ENCODE measurements around the gene RBM39. TPM values are rescaled to one million over a fixed set of nuclear protein-coding genes. Genes with fewer than 3 reads are reported as not detected.

Gene RBM39
- total and polyA plus RNA-seq, 9 of the 15 experiments (the other 6 are each of a cell fraction or from before 2014, with no cell fraction given) = 143 to 319 (median 228) TPM

DNA sequence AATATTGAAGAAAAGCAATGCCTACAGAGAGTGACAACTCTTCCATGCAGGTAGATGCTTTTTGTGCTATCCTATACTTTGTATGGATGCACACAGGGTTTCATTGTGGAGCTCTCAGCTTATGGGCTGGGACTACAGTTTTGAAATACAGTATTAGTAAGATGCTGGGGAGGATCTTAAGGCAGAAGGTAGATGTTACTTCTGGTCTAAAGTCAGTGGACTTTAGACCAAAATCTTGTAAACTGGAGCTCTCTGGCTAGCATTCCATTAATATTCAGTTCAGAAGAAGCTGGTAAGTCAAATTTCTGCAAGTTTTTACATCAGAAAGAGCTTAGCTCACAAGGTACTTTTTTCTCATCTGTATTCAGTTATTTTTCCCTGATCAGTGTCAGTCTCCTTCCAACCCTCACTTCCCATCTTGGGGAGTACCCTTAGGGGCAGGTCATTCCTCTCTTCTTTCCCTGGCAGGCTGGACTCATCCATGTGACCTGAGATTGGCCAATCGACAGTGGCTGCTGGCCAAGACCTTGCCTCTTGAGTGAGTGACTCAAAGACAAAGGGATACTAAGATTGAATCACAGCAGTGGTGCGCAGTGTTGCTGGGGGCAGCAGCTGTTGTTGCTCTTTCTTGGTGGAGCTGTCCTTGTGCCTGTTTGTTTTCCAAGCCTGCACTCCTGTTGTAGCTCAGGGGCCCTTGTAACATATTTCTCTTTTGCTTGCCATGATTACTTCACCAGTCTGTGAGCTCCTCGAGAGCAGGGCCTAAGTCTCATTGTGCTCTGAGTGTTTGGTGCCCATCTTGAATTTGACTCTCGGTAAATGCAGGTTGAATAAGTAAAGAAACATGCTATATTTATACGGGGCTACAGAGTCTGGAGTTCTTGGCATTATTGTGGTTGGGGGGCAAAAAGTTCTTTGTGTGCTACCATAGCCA is 26.9 kb upstream of the RBM39 start:
- peak; percentile 56 for FAIRE-seq
- intact Hi-C loops (cut with micrococcal nuclease) = no loop called here
- H3K36me3 ChIP-seq (ENCODE audit: control insufficient read depth, insufficient read depth, low read length) = no peaks in the 10 kb centered on the region
- H3K4me3 ChIP-seq = no peak overlapping the region
- BruUV-seq (replicated peaks) = no TSS peak
- CTCF ChIA-PET (ENCODE audit: low intra/inter-chr PET ratio) = no interaction called here
- ATAC-seq = peak; percentile 16; the same call in 1 of the 3 replicates
- peak overlapping the region; percentile 98 for H2AFZ ChIP-seq (ENCODE audit: low read depth, low read length)
- no peaks in the 10 kb centered on the region for H3K9me3 ChIP-seq (replicated peaks; ENCODE audit: control insufficient read depth, insufficient read depth, low read depth, low read length)
- no peaks in the 10 kb centered on the region for H4K20me1 ChIP-seq (replicated peaks; ENCODE audit: control insufficient read depth, insufficient read depth, low read length)
- DNase-seq (ENCODE audit: extremely low read depth in 1 of 4, low spot score in 3 of 4) = peak; percentile 51 to 69 (median 60)
- peaks cover 16 to 28% of the 10 kb centered on the region in 2 experiments for H3K4me1 ChIP-seq (replicated peaks in 1 of 2; ENCODE audit: control insufficient read depth in 2 of 2, insufficient read depth in 2 of 2, low read length in 2 of 2)
- no peak overlapping the region for H3K9ac ChIP-seq (ENCODE audit: insufficient read depth in 1 of 2, low read depth in 2 of 2, low read length in 2 of 2)
- H3K4me2 ChIP-seq (ENCODE audit: insufficient read depth, low read length) = no peak overlapping the region
- POLR2A ChIA-PET = interaction anchor here (0.6 to 2.6 kb wide), 6 partner anchors 9 to 34 kb away, joined by 3 to 32 read pairs (median 4); partner anchors contain the start of gene RBM39
- H3K9me1 ChIP-seq (ENCODE audit: control insufficient read depth, insufficient read depth, low read length) = no peaks in the 10 kb centered on the region
- 49% methylated on average over 5 of the region's 5 CpGs for WGBS (ENCODE audit: insufficient coverage, low coverage, missing lambda C conversion rate)
- in situ Hi-C loops (cut with MboI) = no loop called here
- H3K79me2 ChIP-seq (ENCODE audit: control insufficient read depth, insufficient read depth, low read length) = peaks cover 19% of the 10 kb centered on the region
- no peaks in the 10 kb centered on the region for H3K27me3 ChIP-seq (ENCODE audit: control insufficient read depth in 2 of 2, insufficient read depth in 2 of 2, low read length in 2 of 2)
- no peak overlapping the region for H3K27ac ChIP-seq (ENCODE audit: extremely low read depth, low read depth, low read length)
- TF ChIP-seq, protein P1, sequence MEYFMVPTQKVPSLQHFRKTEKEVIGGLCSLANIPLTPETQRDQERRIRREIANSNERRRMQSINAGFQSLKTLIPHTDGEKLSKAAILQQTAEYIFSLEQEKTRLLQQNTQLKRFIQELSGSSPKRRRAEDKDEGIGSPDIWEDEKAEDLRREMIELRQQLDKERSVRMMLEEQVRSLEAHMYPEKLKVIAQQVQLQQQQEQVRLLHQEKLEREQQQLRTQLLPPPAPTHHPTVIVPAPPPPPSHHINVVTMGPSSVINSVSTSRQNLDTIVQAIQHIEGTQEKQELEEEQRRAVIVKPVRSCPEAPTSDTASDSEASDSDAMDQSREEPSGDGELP (CRISPR knock-in tag; IDR thresholded peaks at IDR 0.05; ENCODE audit: borderline replicate concordance) = peak; percentile 44; the same call in 1 of the 2 replicates
- peak; percentile 80 for TF ChIP-seq CEBPB (tag; IDR thresholded peaks at IDR 0.05)
- peak; percentile 57 to 65 for TF ChIP-seq KDM1A (IDR thresholded peaks at IDR 0.05)
- TF ChIP-seq CHD1 (IDR thresholded peaks at IDR 0.05; ENCODE audit: low read length) = no peak
- peak; percentile 48 for TF ChIP-seq NFIC (IDR thresholded peaks at IDR 0.05)
- TF ChIP-seq, protein P2, sequence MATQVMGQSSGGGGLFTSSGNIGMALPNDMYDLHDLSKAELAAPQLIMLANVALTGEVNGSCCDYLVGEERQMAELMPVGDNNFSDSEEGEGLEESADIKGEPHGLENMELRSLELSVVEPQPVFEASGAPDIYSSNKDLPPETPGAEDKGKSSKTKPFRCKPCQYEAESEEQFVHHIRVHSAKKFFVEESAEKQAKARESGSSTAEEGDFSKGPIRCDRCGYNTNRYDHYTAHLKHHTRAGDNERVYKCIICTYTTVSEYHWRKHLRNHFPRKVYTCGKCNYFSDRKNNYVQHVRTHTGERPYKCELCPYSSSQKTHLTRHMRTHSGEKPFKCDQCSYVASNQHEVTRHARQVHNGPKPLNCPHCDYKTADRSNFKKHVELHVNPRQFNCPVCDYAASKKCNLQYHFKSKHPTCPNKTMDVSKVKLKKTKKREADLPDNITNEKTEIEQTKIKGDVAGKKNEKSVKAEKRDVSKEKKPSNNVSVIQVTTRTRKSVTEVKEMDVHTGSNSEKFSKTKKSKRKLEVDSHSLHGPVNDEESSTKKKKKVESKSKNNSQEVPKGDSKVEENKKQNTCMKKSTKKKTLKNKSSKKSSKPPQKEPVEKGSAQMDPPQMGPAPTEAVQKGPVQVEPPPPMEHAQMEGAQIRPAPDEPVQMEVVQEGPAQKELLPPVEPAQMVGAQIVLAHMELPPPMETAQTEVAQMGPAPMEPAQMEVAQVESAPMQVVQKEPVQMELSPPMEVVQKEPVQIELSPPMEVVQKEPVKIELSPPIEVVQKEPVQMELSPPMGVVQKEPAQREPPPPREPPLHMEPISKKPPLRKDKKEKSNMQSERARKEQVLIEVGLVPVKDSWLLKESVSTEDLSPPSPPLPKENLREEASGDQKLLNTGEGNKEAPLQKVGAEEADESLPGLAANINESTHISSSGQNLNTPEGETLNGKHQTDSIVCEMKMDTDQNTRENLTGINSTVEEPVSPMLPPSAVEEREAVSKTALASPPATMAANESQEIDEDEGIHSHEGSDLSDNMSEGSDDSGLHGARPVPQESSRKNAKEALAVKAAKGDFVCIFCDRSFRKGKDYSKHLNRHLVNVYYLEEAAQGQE (IDR thresholded peaks at IDR 0.05; ENCODE audit: borderline replicate concordance) = 0 out of 2 replicates have a peak, but pooled peaks have one; percentile 14
- TF ChIP-seq, protein P2 (CRISPR knock-in tag; IDR thresholded peaks at IDR 0.05; ENCODE audit: low read depth) = no peak
- peak; percentile 71; the same call in 1 of the 2 replicates for TF ChIP-seq RAD51 (IDR thresholded peaks at IDR 0.05; ENCODE audit: borderline replicate concordance, low read depth)
